GM12878 (cell line): ENCODE data around the gene CDC37L1. TPM values are rescaled to one million over a fixed set of nuclear protein-coding genes. Genes with fewer than 3 reads are reported as not detected.
A peak's percentile ranks its signal among the peaks of the same experiment; 100 is the strongest.

ENCODE experiments used
- ATAC-seq: fragments of 200-7000 bp; cut with Tn5 transposase; 3 replicates; pipeline ENCODE4 v1.9.1; 2020; ENCODE audit warnings: mild to moderate bottlenecking, moderate library complexity
- BruUV-seq: library from RNA; stranded (reverse); fragments of 400-500 nt; replicated peaks from 2 replicates; lab custom pipeline; 2021; lab: Mats Ljungman, UMichigan
- CTCF ChIA-PET: fragments of 300-600 bp; sonication (Branson Sonifier 250); formaldehyde crosslinking; extraction: SDS; loops from one replicate; lab custom pipeline; 2021; ENCODE audit warnings: inconsistent platforms; lab: Yijun Ruan, JAX
- POLR2A ChIA-PET: fragments of 350-600 bp; formaldehyde crosslinking; extraction: SDS; loops from one replicate; lab custom pipeline; 2021; ENCODE audit warnings: inconsistent platforms; lab: Charles Lee
- RAD21 ChIA-PET: fragments of 300-600 bp; sonication (Branson Sonifier 250); formaldehyde crosslinking; loops from one replicate; lab custom pipeline; 2023; ENCODE audit warnings: antibody characterized with exemption; ENCODE audit not compliant: unreplicated experiment; lab: Charles Lee
- SMC1A ChIA-PET: fragments of 300-600 bp; sonication (Branson Sonifier 250); formaldehyde crosslinking; loops from one replicate; lab custom pipeline; 2023; ENCODE audit not compliant: unreplicated experiment, uncharacterized antibody; lab: Charles Lee
- DNase-seq: peaks from one replicate; pipeline ENCODE4 v3.0.0-alpha.2; 2011; ENCODE audit warnings: low read depth, low spot score
- FAIRE-seq: peaks from 3 replicates; lab custom pipeline; 2011; peaks lifted over from hg19 to GRCh38; lab: Jason Lieb, UNC
- H2AFZ ChIP-seq: 2 replicates; pipeline ENCODE4 v1.6.0; 2011; ENCODE audit warnings: low read depth, low read length, control low read depth; ENCODE audit not compliant: control insufficient read depth
- H3K27ac ChIP-seq: 2 replicates; pipeline ENCODE4 v1.5.1; 2011; ENCODE audit warnings: control low read depth; ENCODE audit not compliant: control insufficient read depth, insufficient read depth
- H3K27me3 ChIP-seq, 2 experiments: replicated peaks in 1 of 2; 2 replicates each; pipeline versions ENCODE4 v1.6.0 to v1.6.1; 2011; ENCODE audit warnings: low read length in 1 of 2; ENCODE audit not compliant: control insufficient read depth in 2 of 2, insufficient read depth in 2 of 2
- H3K36me3 ChIP-seq, 2 experiments: 2 replicates each; pipeline ENCODE4 v1.5.1; 2011; ENCODE audit warnings: low read length in 1 of 2; ENCODE audit not compliant: control insufficient read depth in 2 of 2, insufficient read depth in 2 of 2
- H3K4me1 ChIP-seq: 2 replicates; pipeline ENCODE4 v1.6.1; 2011; ENCODE audit warnings: mild to moderate bottlenecking, low read length, moderate library complexity, mixed read lengths; ENCODE audit not compliant: control insufficient read depth, insufficient read depth
- H3K4me2 ChIP-seq: 2 replicates; pipeline ENCODE4 v1.6.0; 2011; ENCODE audit warnings: control low read depth; ENCODE audit not compliant: control insufficient read depth, insufficient read depth
- H3K4me3 ChIP-seq: fragments of 200-600 bp; sonication (generic); 2 replicates; pipeline ENCODE4 v1.5.1; 2016
- H3K79me2 ChIP-seq: 2 replicates; pipeline ENCODE4 v1.6.0; 2011; ENCODE audit warnings: low read length; ENCODE audit not compliant: control insufficient read depth, insufficient read depth
- H3K9ac ChIP-seq: 2 replicates; pipeline ENCODE4 v1.8.0; 2011; ENCODE audit warnings: low read length, control low read depth, mixed read lengths; ENCODE audit not compliant: control insufficient read depth, insufficient read depth
- H3K9me3 ChIP-seq: replicated peaks from 3 replicates; pipeline ENCODE4 v1.5.1; 2011; ENCODE audit warnings: mild to moderate bottlenecking, low read length; ENCODE audit not compliant: control insufficient read depth, insufficient read depth
- H4K20me1 ChIP-seq: 2 replicates; pipeline ENCODE4 v1.6.0; 2011; ENCODE audit not compliant: control insufficient read depth, insufficient read depth
- CBFB ChIP-seq: IDR thresholded peaks from 2 replicates; pipeline ENCODE4 v1.6.1; 2016; ENCODE audit warnings: antibody characterized with exemption, low read depth
- WGBS: methylation state at CpG from one replicate; pipeline ENCODE4 v1.1.6; 2016; ENCODE audit warnings: low lambda C conversion rate; ENCODE audit not compliant: insufficient replicate concordance, insufficient coverage; ENCODE audit errors: missing lambda C conversion rate; 5-methylcytosine and 5-hydroxymethylcytosine counted together
- in situ Hi-C: fragments of 300-500 bp; cut with MboI; formaldehyde crosslinking; loops from 9 replicates; pipeline ENCODE4 v1.14.3; 2018; ENCODE audit warnings: mixed read lengths
- intact Hi-C: fragments of 100-400 bp; cut with micrococcal nuclease; formaldehyde crosslinking; loops from one replicate; pipeline ENCODE4 v1.14.2; 2022; ENCODE audit not compliant: unreplicated experiment
- polyA plus RNA-seq, 11 experiments: library from polyadenylated mRNA; depleted of rRNA in 4 of 11; unstranded in 6 of 11; stranded (reverse) in 5 of 11; fragments of >200 nt; fragmentation: Nextera tagmentation in 4 of 11; fragmentation: Illumina TruSeq in 1 of 11; extraction: Ambion mirVana in 4 of 11; extraction: Trizol in 1 of 11; gene quantifications; 1 replicate in 1 of 11; 2 replicates in 10 of 11; pipeline versions ENCODE4 v1.2.1 to v1.2.3, GENCODE V29; 2011 to 2016; ENCODE audit warnings: inconsistent platforms in 2 of 11, missing spikeins in 2 of 11, low read depth in 1 of 11
- total RNA-seq, 4 experiments: library from RNA; depleted of rRNA in 3 of 4; stranded (reverse); fragments of >200 nt in 3 of 4; fragmentation: Illumina TruSeq in 1 of 4; extraction: Trizol in 1 of 4; gene quantifications; 2 replicates each; pipeline versions ENCODE4 v1.2.1 to v1.2.3, GENCODE V29; 2013 to 2021
- TF ChIP-seq, protein P1 (sequence below): fragments of 450-650 bp; IDR thresholded peaks from 2 replicates; pipeline ENCODE4 v1.6.1; 2016; ENCODE audit warnings: mild to moderate bottlenecking

Gene CDC37L1
- total and polyA plus RNA-seq, 10 of the 15 experiments (the other 5 are each of a cell fraction or from before 2014, with no cell fraction given) = 2.2 to 16.6 (median 8.2) TPM

DNA sequence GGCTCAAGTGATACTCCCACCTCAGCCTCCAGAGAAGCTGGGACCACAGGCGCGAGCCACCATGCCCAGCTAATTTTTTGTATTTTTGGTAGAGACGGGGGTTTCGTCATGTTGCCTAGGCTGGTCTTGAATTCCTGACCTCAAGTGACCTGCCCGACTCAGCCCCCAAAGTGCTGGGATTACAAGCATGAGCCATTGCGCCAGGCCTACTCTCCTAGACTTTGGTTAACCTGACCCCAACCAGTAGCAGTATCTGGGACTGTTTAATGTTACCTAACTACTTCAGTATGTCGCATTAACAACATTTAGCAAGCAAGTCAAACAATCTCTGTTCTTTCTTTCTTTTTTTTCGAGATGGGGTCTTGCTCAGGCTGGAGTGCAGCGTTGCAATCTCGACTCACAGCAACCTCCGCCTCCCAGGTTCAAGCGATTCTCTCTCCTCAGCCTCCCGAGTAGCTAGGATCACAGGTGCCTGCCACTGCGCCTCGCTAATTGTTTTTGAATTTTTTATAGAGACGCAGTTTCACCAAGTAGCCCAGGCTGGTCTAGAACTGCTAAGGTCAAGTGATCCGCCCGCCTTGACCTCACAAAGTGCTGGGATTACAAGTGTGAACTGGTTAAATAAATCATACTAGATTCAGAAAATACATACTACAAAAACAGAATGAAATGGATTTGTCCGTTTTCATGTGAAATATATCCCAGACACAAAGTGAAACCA lies 59.7 kb downstream of the CDC37L1 start:
- H3K9ac ChIP-seq = peak overlapping the region; percentile 78
- no TSS peak for BruUV-seq
- no peak for ATAC-seq

More for the DNA sequence above, 59.7 kb downstream of the CDC37L1 start:
- H3K4me1 ChIP-seq = peaks cover 8% of the 10 kb centered on the region
- H3K36me3 ChIP-seq = no peaks in the 10 kb centered on the region
- H3K79me2 ChIP-seq = peaks cover 63% of the 10 kb centered on the region
- ChIA-PET RAD21 (no interaction called here), SMC1A (interaction anchor here (1.4 to 1.6 kb wide), 2 partner anchors 23 to 30 kb away, joined by 3 read pairs; no protein-coding TSS in a partner anchor), POLR2A (no interaction called here), CTCF (interaction anchor here (1.3 kb wide), 1 partner anchor 11 kb away, joined by 5 read pairs; no protein-coding TSS in a partner anchor)
- H3K4me2 ChIP-seq = peak overlapping the region; percentile 88
- no peaks in the 10 kb centered on the region for H3K27me3 ChIP-seq
- no peak overlapping the region for H2AFZ ChIP-seq
- WGBS = 93% methylated on average over 19 of the region's 19 CpGs
- no peak overlapping the region; the same call in 1 of the 2 replicates for H3K27ac ChIP-seq
- peak overlapping the region; percentile 92 for H3K4me3 ChIP-seq
- in situ Hi-C loops (no loop called here), intact Hi-C loops (no loop called here)
- DNase-seq (no peak), FAIRE-seq (no peak)
- H4K20me1 ChIP-seq = no peaks in the 10 kb centered on the region
- TF ChIP-seq, protein P1, sequence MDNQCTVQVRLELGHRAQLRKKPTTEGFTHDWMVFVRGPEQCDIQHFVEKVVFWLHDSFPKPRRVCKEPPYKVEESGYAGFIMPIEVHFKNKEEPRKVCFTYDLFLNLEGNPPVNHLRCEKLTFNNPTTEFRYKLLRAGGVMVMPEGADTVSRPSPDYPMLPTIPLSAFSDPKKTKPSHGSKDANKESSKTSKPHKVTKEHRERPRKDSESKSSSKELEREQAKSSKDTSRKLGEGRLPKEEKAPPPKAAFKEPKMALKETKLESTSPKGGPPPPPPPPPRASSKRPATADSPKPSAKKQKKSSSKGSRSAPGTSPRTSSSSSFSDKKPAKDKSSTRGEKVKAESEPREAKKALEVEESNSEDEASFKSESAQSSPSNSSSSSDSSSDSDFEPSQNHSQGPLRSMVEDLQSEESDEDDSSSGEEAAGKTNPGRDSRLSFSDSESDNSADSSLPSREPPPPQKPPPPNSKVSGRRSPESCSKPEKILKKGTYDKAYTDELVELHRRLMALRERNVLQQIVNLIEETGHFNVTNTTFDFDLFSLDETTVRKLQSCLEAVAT = peak; percentile 84
- TF ChIP-seq CBFB = no peak
- no peaks in the 10 kb centered on the region; the same call in 2 of the 3 replicates for H3K9me3 ChIP-seq
